HG02884 (cell line): ENCODE results near the gene GDPD2.
"Not testable (repeated sequence)": the region's sequence is repeated elsewhere in the genome, so short reads cannot be mapped to it uniquely, and the experiment has no call there.

ENCODE experiments used
- ATAC-seq: cut with Tn5 transposase; IDR thresholded peaks from one replicate; pipeline ENCODE4 v1.9.1; 2021; ENCODE audit warnings: mild to moderate bottlenecking, moderate library complexity; ENCODE audit not compliant: unreplicated experiment

GDPD2 gene

GRCh38 chrX:70422851-70423341 lies at the start of gene GDPD2:
GDPD2 (plus strand) TSS chrX:70423314; CDS start chrX:70424985, 1,671 bp downstream.
- no peak for ATAC-seq

- ATAC-seq = no peak
Measured at GRCh38 chrX:70386235-70386634, 36.9 kb upstream of the GDPD2 start.

- no peak for ATAC-seq
Measured at GRCh38 chrX:70398899-70399298, 24.2 kb upstream of the GDPD2 start.

DNA sequence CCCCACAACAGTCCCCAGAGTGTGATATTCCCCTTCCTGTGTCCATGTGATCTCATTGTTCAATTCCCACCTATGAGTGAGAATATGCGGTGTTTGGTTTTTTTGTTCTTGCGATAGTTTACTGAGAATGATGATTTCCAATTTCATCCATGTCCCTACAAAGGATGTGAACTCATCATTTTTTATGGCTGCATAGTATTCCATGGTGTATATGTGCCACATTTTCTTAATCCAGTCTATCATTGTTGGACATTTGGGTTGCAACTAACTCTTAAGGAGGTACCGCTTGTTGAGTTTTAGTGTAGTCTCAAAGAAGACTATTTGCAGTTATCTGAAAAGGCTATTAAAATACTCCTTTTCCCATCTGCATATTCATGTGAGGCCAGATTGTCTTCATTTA lies 22.9 kb upstream of the GDPD2 start:
- ATAC-seq = not testable (repeated sequence)

DNA sequence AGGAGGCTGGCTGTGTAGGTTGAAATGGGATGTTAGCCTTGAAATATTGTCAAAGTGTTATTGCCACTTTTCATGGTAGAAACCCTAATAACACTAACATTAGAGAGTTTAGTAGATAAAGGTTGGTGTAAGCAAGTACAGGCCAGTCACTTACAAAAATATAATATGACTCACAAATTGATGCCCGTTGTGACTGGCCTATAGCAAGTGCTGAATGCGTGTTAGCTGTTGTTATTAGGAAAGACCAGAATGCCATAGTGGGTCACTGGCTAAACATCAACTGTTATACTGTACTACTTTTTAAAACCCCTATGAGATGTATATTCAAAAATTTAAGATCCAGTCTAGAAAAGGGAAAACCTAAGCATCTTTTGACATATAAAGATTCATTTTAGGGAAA lies 20.4 kb upstream of the GDPD2 start:
- ATAC-seq = no peak

GRCh38 chrX:70405003-70405402 lies 18.1 kb upstream of the GDPD2 start:
- ATAC-seq = no peak

DNA sequence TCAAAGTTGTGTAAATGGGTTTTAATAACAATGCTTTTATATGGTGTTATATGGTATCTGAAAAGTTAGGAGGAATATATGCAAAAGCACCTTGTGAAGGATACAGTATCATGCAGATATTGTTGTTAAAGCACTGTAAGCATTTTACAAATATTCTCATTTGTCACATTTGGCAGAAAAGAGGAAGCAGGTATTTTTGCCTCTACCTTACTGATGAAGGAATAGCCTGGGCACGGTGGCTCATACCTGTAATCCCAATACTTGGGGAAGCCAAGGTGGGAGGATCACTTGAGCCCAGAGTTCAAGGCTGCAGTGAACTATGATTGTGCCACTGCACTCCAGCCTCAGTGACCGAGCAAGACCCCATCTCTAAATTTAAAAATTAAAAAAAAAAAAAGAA lies 12.2 kb upstream of the GDPD2 start:
- ATAC-seq = no peak

DNA sequence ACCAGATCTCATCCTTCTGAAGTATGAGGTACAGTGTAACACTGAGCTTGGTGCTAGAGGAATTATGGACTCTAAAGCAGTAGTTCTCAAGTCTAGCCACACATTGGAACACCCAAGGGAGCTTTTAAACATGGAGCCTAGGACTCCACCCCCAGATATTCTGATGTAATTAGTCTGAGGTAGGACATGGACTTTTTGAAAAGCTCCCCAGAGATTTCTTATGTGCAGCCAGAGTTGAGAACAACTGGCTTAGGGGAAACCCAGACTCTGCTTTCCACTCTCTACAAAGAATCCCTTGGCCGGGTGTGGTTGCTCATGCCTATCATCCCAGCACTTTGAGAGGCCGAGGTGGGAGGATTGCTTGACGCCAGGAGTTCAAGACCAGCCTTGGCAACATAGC lies 11.6 kb upstream of the GDPD2 start:
- no peak for ATAC-seq

DNA sequence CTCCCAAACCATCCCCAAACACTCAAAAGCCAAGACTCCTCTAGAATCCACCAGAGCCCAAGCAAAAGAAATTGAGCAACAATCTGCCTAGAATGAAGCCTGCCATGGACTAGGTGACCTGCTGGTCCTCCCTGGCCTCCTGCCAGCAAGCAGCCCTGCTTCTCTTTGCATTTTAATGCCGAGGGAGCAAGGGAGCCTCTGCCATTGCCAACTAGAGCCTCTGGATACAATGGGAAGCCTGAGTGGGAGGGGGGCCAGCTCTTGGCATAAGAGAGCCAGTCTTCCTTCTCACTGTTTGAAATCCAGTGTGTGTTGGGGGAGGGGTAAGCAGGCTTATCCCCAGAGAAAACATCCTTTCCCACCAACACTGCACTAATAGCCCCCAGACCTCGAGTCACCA lies 1.5 kb upstream of the GDPD2 start:
- ATAC-seq = no peak

DNA sequence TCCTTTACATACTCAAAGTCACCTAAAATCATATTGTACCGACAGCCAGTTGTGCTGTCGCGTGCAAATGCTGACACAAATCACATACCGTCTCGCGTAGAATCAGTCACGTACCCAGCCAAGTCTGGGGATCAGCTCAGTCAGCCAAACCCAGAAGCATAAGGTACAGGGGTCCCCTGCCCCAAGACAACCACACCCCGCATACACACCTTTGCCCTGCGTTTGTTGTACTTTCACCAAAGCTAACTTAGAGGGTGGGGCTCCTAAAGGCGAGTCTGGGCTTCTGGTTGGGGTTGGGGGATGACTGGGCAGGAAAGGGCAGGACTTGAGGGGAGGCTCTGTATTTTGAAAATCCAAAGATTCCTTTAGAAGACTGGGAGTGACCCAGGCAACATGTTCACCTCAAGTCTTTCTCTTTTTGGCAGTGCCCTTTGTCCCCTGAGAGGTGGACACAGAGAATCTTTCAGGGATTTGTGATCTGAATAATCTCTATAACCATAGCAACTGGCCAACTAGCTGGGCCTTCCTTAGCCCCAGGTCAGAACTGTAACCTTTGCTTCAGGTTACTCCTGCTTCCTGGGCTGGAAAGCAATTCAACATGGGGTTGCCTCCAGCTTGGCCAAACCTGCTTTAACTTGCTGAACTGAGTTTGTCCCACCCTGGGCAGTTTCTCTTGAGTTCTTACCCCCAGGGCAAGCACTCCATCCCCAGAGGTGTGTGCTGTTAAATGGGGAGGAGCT lies 992 bp downstream of the GDPD2 start:
- no peak for ATAC-seq

DNA sequence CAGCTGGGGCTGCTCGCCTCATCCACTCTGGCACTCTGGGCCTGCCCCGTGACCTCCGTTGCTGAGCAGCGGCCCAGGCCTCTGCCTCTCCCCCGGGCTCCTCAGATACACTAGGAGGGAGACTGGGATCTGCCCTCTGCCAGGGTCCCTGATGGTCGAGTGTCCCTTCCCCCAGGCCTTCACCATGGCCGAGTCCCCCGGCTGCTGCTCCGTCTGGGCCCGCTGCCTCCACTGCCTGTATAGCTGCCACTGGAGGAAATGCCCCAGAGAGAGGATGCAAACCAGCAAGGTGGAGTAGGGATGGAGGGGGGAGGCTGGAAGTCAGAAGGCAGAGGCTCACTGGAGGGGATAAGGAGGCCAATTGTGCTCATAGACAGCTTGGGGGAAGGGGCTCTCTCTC lies 1.7 kb downstream of the GDPD2 start:
- no peak for ATAC-seq

- no peak for ATAC-seq
Measured at GRCh38 chrX:70426286-70427278, 3.5 kb downstream of the GDPD2 start.

GRCh38 chrX:70427365-70427764 lies 4.3 kb downstream of the GDPD2 start:
- no peak for ATAC-seq

DNA sequence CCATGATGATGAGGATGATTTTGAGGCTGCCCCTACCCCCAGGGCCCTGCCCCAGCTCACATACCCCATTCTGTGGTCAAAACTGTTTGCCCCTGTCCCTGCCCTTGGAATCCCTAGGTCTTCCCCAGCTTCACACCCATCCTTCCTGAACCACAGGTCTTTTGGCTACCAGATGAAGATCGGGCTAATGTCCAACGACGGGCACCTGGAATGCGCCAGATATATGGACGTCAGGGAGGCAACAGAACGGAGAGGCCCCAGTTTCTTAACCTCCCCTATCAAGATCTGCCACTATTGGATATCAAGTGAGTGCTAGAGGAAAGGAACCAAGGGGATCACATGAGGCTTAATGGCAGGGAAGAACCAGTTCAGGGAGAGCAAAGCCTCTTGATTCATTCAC lies 6.6 kb downstream of the GDPD2 start:
- ATAC-seq = no peak

- no peak for ATAC-seq
Measured at GRCh38 chrX:70432936-70433847, 10.1 kb downstream of the GDPD2 start.

DNA sequence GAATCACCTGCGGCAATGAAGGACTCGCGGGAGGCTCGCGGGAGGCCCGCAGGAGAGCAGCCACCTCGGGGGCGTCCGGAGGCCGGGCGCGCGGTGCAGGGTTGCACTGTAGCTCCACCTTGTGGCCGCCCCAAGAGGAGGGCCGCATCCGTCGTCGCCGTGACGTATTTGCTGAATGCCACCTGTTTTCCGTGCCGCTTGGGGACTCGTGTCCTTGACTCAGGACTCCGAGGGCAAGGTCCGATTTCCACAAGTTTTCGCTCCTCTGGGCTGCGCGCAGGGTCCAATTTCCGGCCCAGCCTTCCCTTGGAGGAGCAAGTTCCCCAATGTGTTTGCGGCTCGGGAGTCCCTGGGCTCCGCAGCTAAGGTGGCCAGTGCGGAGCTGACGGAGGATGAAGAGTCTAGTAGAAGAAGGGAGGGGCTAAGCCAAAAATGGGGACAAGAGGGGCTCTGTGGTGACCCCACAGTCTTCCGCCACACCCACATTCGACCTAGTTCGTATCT lies 10.8 kb downstream of the GDPD2 start:
- peak; percentile 61 for ATAC-seq

GRCh38 chrX:70434352-70434866 lies 11.3 kb downstream of the GDPD2 start:
- ATAC-seq = peak; percentile 55

DNA sequence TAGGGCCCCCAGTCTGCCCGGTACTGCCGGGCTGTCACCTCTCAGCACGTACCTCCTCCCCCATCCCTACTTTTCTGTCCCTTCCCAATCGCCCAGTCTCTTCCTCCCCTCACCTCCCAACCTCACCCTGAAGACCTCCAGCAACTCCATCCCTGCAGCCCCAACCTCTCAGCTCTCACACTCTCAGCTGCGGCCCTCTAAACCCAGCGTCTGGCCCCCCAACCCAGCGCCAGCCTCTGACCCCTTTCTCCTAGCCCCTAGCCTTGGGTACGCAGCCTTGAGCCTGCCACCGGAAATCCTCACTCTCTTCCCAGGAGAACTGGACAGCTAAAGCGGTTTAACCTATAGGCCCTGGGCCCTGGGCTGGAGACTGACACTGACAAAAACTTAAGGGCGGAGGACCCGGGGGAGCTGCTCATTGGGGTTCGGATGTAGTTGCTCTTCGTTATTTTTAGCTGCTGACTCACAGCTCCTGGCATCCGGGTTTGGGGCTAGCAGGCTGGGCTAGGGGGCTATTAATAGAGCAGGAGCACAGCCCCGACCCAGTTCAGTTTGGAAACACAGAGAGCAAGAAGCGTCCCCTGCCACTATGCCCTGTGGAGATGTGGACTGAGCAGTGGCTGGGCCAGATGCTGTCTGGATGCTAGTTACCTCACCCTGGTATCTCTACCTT lies 11.9 kb downstream of the GDPD2 start:
- ATAC-seq = no peak

- no peak for ATAC-seq
Measured at GRCh38 chrX:70436343-70436742, 13.2 kb downstream of the GDPD2 start.

DNA sequence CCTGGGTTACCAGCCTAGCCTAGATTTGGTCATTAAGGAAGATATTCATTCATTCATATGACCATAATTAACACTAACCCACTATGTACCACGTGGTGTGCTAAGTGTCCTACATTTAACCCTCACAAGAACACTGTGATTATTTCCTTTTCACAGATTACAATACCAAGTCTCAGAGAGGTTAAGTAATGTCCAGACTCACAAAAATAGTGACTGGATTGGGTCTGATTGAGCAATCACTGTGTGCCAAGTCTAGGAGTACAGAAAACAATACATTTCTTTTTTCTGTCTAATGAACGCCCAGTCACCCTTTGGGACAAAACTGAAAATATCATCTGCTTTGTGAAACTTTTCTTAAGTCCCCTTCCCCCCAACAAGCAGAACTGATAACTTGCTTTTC lies 13.9 kb downstream of the GDPD2 start:
- no peak for ATAC-seq
